ENCODE data around the gene FTH1.
A peak's percentile ranks its signal among the peaks of the same experiment; 100 is the strongest.
"Not testable (repeated sequence)": the region's sequence is repeated elsewhere in the genome, so short reads cannot be mapped to it uniquely, and the experiment has no call there.

Gene FTH1

GRCh38 chr11:61978703-61979661, 11.5 kb upstream of the FTH1 start:
- no peak for DNase-seq

- DNase-seq = no peak
Measured at GRCh38 chr11:61976813-61977475, 9.5 kb upstream of the FTH1 start.

- DNase-seq = no peak
Measured at GRCh38 chr11:61976420-61976800, 9.0 kb upstream of the FTH1 start.

- no peak for DNase-seq
Measured at GRCh38 chr11:61975638-61976419, 8.4 kb upstream of the FTH1 start.

- no peak for DNase-seq
Measured at GRCh38 chr11:61974766-61975631, 7.6 kb upstream of the FTH1 start.

GRCh38 chr11:61973476-61974162, 6.2 kb upstream of the FTH1 start:
- DNase-seq = no peak

GRCh38 chr11:61972672-61973475, 5.4 kb upstream of the FTH1 start:
- DNase-seq = no peak

- no peak for DNase-seq
Measured at GRCh38 chr11:61972112-61972671, 4.8 kb upstream of the FTH1 start.

- peak; percentile 14 to 40 for DNase-seq
Measured at GRCh38 chr11:61971248-61972111, 4.0 kb upstream of the FTH1 start.

GRCh38 chr11:61969838-61970662, 2.6 kb upstream of the FTH1 start:
- no peak for DNase-seq

GRCh38 chr11:61969391-61969758, 1.9 kb upstream of the FTH1 start:
- DNase-seq = no peak

- DNase-seq = no peak
Measured at GRCh38 chr11:61968758-61969390, 1.4 kb upstream of the FTH1 start.

- DNase-seq = peak; percentile 18 to 25
Measured at GRCh38 chr11:61967924-61968757, 707 bp upstream of the FTH1 start.

GRCh38 chr11:61966734-61967115, 709 bp downstream of the FTH1 start:
- peak in 1 of 2 donors; percentile 27 for DNase-seq

GRCh38 chr11:61964666-61965271, 2.7 kb downstream of the FTH1 start:
- DNase-seq = not testable (repeated sequence)

- DNase-seq = no peak
Measured at GRCh38 chr11:61964058-61964665, 3.3 kb downstream of the FTH1 start.
